ENCODE data around the gene ABHD4. TPM values are rescaled to one million over a fixed set of nuclear protein-coding genes. Genes with fewer than 3 reads are reported as not detected.

ABHD4 gene
- total and polyA plus RNA-seq, 2 of the 4 experiments (the other 2 are of a cell fraction) = 5.0 to 22.0 TPM

- Histone ChIP-seq H3K9me1 (ENCODE audit: insufficient read depth, low read length) (peaks cover 37% of the 10 kb centered on the region), H3K27ac (ENCODE audit: insufficient read depth, low read length) (no peak overlapping the region), H2BK120ac (ENCODE audit: low read depth, low read length) (peak overlapping the region; percentile 59; the same call in 1 of the 2 replicates), H4K8ac (ENCODE audit: low read depth in 2 of 2, low read length in 2 of 2) (no peak overlapping the region), H3K18ac (ENCODE audit: low read depth, low read length) (no peak overlapping the region), H3K79me1 (ENCODE audit: low read depth in 1 of 2, low read length in 2 of 2) (no peaks in the 10 kb centered on the region), H3K4me1 (ENCODE audit: control insufficient read depth, insufficient read depth, low read length) (peaks cover 24% of the 10 kb centered on the region), H3K56ac (ENCODE audit: extremely low read depth, insufficient read depth, low read length) (no peak overlapping the region), H2AK9ac (replicated peaks; ENCODE audit: low read depth, low read length, poor library complexity) (peak overlapping the region; percentile 84), H2BK5ac (ENCODE audit: low read depth, low read length, poor library complexity, severe bottlenecking) (no peak overlapping the region), H3K4me3 (ENCODE audit: insufficient read depth, low read depth, low read length) (no peak overlapping the region), H2BK15ac (ENCODE audit: low read depth, low read length) (peak overlapping the region; percentile 15; the same call in 1 of the 3 replicates), H3K4me2 (ENCODE audit: low read depth, low read length) (no peak overlapping the region), H3K36me3 (ENCODE audit: control insufficient read depth, insufficient read depth, low read length) (no peaks in the 10 kb centered on the region), H3K27me3 (ENCODE audit: control insufficient read depth, insufficient read depth, low read length) (peaks cover 7% of the 10 kb centered on the region; the same call in 1 of the 2 replicates), H3K9ac (ENCODE audit: low read depth, low read length) (no peak overlapping the region), H4K20me1 (ENCODE audit: insufficient read depth, low read length) (no peaks in the 10 kb centered on the region), H4K5ac (ENCODE audit: low read depth, low read length) (no peak overlapping the region), H3K9me3 (ENCODE audit: control insufficient read depth, insufficient read depth, low read length) (no peaks in the 10 kb centered on the region), H4K91ac (ENCODE audit: insufficient read depth, low read depth, low read length) (0 out of 2 replicates have a peak overlapping the region, but pooled peaks have one; percentile 38), H2AFZ (replicated peaks; ENCODE audit: low read length, poor library complexity) (no peak overlapping the region), H2AK5ac (ENCODE audit: low read depth, low read length) (peak overlapping the region; percentile 52), H3K4ac (ENCODE audit: low read depth, low read length) (peak overlapping the region; percentile 75), H2BK20ac (ENCODE audit: low read depth, low read length) (peak overlapping the region; percentile 55; the same call in 1 of the 2 replicates), H3K23ac (ENCODE audit: low read depth, low read length) (0 out of 2 replicates have a peak overlapping the region, but pooled peaks have one; percentile 11), H3K14ac (replicated peaks; ENCODE audit: low read depth, low read length) (0 out of 2 replicates have a peak overlapping the region, but pooled peaks have one; percentile 37)
- in situ Hi-C loops (cut with MboI; ENCODE audit: low sequenced_read_pairs) = loop anchor here (25.0 kb wide), 1 partner anchor 763 kb away; the partner anchor contains the start of genes BCL2L2, PABPN1 and PPP1R3E
- ATAC-seq (ENCODE audit: low read depth) (no peak), DNase-seq (no peak)
- TF ChIP-seq RFX5 (IDR thresholded peaks at IDR 0.05; ENCODE audit: low read depth, low read length) = no peak
- no peak for TF ChIP-seq RCOR1 (IDR thresholded peaks at IDR 0.05; ENCODE audit: insufficient replicate concordance, low read length)
- no peak for TF ChIP-seq CEBPB (IDR thresholded peaks at IDR 0.05; ENCODE audit: low read depth, low read length)
- TF ChIP-seq MXI1 (IDR thresholded peaks at IDR 0.05; ENCODE audit: borderline replicate concordance, low read depth, low read length) = no peak
- intact Hi-C loops (cut with micrococcal nuclease) = no loop called here
- WGBS, 2 experiments (ENCODE audit: extremely low coverage in 2 of 2, insufficient read length in 1 of 2) = 95% methylated on average over 3 of the region's 6 CpGs; no CpG with 5 or more reads in 1 of the 2 experiments
- CTCF ChIA-PET = interaction anchor here (0.5 to 1.1 kb wide), 2 partner anchors 164 to 324 kb away, joined by 3 to 4 read pairs; no protein-coding TSS in a partner anchor
- dilution Hi-C loops (cut with HindIII; ENCODE audit: low sequenced_read_pairs, unreplicated experiment) = no loop called here
- POLR2A ChIA-PET (ENCODE audit: unreplicated experiment) = interaction anchor here (0.5 kb wide), 1 partner anchor 270 kb away, joined by 7 read pairs; no protein-coding TSS in a partner anchor
- BruUV-seq (replicated peaks) = no TSS peak
Observed at GRCh38 chr14:22549324-22549962, 48.7 kb upstream of the ABHD4 start.
